GM18870 (cell line): ENCODE measurements around the gene HS3ST5.
"Not testable (repeated sequence)": the region's sequence is repeated elsewhere in the genome, so short reads cannot be mapped to it uniquely, and the experiment has no call there.

ENCODE experiments used
- ATAC-seq: cut with Tn5 transposase; IDR thresholded peaks from one replicate; pipeline ENCODE4 v1.9.1; 2021; ENCODE audit warnings: moderate library complexity; ENCODE audit not compliant: unreplicated experiment

The HS3ST5 gene

GRCh38 chr6:114339706-114340105 lies 3.1 kb downstream of the HS3ST5 start:
- ATAC-seq = no peak

DNA sequence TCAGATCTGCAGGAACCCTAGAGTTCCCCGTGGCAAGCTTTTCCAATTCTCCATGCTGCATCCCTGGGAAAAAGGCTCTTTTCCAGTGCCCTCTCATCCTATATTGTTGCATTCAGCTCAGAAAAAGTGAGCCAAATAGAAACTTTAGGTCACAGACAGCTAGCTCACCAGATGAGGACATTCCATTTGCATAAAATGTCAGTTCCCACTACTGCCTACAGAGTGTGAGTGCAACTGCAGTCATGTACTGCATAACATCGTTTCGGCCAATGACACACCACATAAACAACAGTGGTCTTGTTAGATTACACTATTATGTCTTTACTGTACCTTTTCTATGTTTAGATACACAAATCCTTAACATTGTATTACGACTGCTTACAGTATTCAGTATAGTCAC lies 8.6 kb downstream of the HS3ST5 start:
- ATAC-seq = no peak

DNA sequence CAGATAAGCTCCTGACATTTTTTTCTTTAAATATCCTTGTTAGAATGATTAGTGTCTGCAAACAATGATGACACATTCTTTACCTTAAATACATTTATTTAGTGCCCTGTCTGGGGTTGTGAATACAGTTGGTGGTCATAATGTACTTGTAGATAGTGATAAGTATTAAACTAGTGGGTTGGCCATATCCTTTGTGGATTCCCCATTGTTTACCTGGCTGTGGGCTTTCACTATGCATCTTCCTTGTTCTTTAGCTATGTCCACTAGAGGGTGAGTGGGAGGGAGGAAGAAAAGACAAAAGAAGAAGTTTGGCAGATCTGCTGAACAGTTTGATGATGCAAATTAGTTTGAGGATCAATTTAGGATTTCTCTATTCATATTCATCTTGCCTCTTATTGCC lies 15.7 kb downstream of the HS3ST5 start:
- no peak for ATAC-seq

- no peak for ATAC-seq
Measured at GRCh38 chr6:114323784-114324183, 19.0 kb downstream of the HS3ST5 start.

- ATAC-seq = no peak
Measured at GRCh38 chr6:114319749-114320148, 23.1 kb downstream of the HS3ST5 start.

DNA sequence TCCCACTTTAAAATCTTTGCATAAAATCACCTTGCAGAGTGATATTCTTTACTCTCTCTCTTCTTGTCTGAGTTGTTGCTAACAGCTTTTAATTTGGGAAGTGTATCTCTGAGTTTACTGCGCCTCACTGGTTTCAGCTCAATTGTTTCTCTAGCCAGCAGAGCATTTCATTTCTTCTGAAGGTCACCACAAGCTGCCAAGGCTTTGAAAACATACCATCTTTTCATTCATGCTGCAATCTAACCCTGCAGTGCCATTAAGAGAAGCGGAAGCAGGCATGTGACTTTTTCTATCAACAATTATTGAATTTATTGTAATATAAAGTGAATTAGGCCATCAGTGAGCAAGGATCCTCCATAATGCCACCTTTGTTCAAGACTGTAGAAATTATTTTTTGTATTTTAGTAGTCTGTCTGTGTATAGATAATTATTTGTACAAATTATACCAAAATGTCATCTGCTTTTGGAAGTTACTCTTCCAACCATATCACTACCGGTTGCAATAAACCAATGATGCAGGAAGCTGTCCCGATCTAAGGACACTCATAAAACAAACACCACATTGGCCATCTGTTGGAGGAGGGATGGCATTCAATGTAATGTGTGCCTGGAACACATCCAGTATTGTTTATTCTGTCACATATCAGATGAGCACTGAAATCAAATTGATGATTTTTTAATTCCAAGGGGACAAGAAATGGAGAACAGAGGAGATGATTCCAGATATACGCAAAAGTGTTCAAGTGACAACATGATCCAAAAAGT lies 26.8 kb downstream of the HS3ST5 start:
- no peak for ATAC-seq

- ATAC-seq = not testable (repeated sequence)
Measured at GRCh38 chr6:114313816-114314215, 29.0 kb downstream of the HS3ST5 start.

- peak; percentile 80 for ATAC-seq
Measured at GRCh38 chr6:114312931-114313330, 29.9 kb downstream of the HS3ST5 start.

- no peak for ATAC-seq
Measured at GRCh38 chr6:114310053-114310452, 32.8 kb downstream of the HS3ST5 start.

GRCh38 chr6:114304304-114304887 lies 38.4 kb downstream of the HS3ST5 start:
- no peak for ATAC-seq

DNA sequence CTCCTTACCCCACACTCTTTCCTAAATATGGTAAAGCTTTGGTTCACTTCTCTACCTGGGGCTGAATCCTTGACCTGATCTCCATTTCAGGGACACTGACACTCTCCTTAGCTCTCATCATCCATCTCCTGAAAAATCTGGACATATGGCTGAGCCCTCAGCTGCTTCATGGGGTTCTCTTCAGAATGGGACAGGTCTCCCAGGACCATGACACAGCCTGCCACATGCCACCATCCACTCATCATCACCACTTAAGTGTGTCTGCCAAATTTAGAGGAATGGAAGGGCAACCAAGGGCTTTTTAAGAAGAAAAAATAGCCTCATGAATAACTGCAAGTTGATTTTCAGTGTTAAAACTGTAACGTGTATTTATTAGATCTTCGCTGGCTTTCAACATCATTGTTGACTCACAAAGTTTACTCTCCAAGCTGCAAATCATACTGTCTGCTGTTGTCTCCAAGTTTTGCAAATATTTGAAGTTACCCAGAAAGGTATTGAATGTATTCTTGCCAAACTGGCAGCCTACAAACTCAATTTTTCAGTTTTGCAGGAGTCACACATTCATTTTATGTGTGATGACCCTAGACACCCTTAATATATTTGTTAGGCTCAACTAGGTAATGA lies 41.1 kb downstream of the HS3ST5 start:
- ATAC-seq = no peak

GRCh38 chr6:114297135-114297534 lies 45.7 kb downstream of the HS3ST5 start:
- ATAC-seq = no peak

- no peak for ATAC-seq
Measured at GRCh38 chr6:114292431-114292830, 50.4 kb downstream of the HS3ST5 start.

GRCh38 chr6:114291428-114291827 lies 51.4 kb downstream of the HS3ST5 start:
- ATAC-seq = no peak

DNA sequence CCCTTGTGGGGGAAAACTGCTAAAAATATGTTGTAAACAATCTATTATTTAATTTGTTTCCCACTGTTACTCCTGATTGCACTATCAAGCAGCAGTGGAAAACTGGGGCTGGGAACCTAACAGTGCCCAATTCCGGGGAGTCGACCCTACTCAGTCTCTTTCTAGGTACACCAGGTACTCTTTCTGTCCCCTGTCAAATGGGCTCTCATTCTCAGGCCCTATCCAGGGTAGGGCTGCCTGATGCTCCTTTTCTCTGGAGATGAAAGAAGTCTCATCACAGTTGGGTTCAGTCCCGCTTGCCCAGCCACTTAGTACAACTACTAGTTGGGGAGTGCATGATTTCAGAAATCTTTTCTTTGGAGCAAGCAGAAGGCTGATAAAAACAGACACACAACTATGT lies 52.0 kb downstream of the HS3ST5 start:
- ATAC-seq = no peak

GRCh38 chr6:114288701-114289495 lies 53.9 kb downstream of the HS3ST5 start:
- ATAC-seq = no peak

DNA sequence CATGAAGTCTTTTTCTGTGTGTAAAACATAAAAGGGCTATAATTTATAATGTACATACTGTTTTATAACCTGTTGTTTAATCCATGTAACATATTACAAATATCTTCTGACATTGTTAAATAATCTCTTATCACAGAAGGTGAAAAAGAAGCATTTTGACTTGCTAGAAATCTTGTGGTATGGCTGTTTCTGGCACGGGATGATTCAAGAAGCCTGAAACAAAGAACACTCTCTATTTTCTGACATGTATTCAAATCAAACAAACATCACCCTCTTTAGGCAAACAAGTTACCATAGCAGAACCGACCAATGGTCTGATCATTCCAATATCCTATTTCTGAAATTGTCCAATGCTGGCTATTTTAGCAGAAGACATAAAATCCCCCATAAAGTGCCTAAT lies 55.4 kb downstream of the HS3ST5 start:
- no peak for ATAC-seq

DNA sequence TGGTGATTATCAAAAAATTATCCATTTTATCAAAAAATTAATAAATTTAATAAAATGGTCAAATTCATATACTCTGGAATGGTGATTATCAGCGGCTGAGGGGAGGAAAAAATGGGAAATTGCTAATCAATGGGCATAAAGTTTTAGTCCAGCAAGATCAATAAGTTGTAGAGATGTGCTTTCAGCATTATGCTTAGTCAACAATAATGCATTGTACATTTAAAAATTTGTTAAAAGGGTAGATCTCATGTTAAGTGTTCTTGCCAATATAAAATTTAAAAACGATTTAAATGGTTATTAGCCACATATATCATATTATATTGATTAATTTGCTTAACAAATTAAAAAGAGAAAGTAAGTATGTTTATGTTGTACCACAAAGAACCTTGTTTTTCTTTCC lies 56.6 kb downstream of the HS3ST5 start:
- no peak for ATAC-seq

GRCh38 chr6:114284281-114284680 lies 58.5 kb downstream of the HS3ST5 start:
- no peak for ATAC-seq

DNA sequence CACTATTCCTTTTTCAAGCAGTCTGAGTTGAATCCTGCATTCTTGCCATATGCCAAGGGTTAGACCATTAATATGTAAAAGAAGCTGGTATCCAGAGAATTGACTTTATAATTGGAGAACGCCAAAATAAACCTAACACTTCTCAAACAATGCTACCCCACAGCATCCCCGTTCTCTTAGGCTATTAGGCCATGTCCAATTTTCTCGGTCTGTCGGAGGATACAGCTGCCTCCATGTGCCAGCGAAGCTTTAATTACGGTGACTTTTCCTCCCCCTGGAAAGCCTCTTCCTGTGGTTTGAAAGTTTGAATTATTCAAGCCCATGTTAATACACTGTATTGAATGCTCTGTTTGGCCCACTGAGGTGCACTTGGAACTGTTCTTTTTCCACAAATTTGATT lies 60.5 kb downstream of the HS3ST5 start:
- ATAC-seq = no peak

- no peak for ATAC-seq
Measured at GRCh38 chr6:114281496-114281895, 61.3 kb downstream of the HS3ST5 start.
